ENCODE results near the gene C17orf113.
A peak's percentile ranks its signal among the peaks of the same experiment; 100 is the strongest.

Gene C17orf113

DNA sequence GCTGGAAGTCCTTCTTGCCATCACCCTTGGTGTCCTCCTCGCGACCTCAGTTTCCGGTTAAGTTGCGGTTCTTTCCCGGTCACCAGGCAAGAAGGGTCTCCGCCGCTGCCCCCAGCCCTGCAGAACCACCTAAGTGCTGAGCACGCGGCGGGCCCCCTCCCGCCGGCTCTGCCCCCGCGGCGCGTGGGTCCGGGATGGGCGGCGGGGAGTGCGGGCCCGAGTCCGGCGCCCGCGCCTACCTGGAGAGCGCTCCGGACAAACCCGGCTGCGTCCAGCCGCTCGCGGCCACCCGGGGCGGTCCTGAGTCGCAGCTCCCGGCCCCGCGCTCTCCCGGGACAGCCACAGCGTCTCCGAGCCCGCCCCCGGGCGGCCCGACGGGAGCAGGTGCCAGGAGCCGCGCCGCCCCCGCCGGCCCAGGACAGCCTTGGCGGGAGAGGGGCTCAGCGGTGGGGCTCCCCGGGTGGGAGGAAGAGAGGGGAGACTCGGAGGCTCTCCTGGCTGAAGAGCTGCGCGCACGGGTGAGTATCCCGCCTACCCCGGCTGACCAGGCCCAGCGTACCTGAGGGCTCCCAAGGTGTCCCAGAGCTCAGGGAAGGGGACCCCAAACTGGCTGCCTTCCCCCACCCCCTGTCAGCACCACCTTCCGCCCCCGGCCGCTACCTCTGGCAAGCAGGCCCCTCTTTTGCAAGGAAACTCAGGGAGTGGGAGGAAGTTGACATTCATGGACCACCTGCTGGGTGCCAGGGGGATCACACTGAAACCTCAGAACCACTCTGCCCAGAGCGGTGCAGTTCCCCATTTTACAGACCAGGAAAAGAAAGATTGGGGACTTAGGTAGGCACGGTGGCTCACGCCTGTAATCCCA, 22.2 kb upstream of the C17orf113 start:
- DNase-seq (ENCODE audit: low read depth in 2 of 2) = no peak

DNA sequence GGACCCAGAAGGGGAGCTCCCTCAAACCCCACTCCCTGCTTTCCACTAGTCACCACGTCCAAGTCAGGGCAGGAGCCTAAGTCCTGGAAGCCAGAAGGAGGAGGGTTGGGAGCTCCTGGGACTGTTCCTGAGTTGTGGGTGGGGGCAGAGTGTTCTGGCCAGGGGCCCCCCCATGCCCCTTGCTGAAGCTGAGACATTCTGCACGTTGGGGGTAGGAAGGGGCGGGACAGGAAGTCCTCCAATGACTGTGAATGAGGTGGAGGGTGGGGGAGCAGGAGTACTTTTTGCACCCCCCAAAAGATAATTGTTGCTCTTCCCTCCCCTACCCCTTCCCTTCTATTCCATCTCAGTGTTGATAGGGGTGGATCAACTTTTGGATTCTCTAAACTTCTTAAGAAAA, 21.4 kb upstream of the C17orf113 start:
- no peak for DNase-seq (ENCODE audit: low read depth in 2 of 2)

GRCh38 chr17:42068979-42069378, 18.6 kb upstream of the C17orf113 start:
- DNase-seq (ENCODE audit: low read depth in 2 of 2) = no peak

DNA sequence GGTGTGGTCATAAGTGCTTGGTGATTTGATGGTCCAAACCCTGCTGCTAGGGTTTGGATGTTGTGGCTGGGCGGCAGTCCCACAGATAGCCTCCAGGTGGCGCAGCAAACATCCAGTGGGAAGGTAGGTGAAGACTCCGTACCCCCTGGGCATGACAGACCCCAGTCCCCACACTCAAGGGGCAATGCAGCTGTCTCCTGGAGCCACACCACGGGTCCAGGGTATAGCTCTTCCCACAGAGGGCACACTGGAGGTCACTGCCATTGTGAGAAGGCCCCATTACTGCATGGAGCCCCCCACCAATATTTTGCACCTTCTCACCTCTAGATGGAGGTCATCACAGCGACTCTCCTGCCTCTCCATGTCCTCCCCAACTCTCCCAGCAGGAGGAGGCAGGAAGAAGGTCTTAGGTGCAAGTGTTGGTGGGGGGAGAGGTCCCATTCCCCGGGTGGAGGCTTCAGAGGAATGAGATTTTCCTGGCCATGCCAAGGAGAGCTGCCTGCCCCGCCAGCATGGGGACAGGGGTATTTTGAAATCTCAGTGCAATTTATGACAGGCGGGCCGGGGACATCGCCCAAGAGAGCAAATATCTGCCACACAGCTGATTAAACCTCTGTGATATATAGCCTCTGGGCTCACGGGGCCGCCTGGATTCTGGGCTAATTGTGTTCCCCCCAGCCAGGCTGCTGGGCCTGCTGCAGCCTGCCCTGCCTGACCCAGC, 17.1 kb upstream of the C17orf113 start:
- peak in 1 of 2 donors; percentile 40 for DNase-seq (ENCODE audit: low read depth in 2 of 2)

DNA sequence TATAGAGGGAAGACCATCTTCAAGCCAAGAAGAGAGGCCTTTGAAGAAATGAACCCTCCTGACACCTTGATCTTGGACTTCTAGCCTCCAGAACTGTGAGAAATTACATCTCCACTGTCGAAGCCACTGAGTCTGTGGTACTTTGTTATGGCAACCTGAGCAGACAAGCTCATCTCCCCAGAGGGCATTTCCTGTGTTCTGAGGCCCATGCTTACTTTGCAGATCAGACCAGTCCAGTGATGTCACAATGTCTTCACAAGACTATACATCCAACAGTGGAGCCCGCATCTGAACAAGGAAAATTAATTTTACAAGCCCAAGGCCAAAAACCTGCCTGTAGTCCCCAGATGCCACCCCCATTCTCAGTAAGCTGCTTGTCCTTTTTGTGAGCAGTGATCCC, 14.8 kb upstream of the C17orf113 start:
- DNase-seq (ENCODE audit: low read depth in 2 of 2) = no peak

- no peak for DNase-seq (ENCODE audit: low read depth in 2 of 2)
Observed at GRCh38 chr17:42062681-42063080, 12.3 kb upstream of the C17orf113 start.

DNA sequence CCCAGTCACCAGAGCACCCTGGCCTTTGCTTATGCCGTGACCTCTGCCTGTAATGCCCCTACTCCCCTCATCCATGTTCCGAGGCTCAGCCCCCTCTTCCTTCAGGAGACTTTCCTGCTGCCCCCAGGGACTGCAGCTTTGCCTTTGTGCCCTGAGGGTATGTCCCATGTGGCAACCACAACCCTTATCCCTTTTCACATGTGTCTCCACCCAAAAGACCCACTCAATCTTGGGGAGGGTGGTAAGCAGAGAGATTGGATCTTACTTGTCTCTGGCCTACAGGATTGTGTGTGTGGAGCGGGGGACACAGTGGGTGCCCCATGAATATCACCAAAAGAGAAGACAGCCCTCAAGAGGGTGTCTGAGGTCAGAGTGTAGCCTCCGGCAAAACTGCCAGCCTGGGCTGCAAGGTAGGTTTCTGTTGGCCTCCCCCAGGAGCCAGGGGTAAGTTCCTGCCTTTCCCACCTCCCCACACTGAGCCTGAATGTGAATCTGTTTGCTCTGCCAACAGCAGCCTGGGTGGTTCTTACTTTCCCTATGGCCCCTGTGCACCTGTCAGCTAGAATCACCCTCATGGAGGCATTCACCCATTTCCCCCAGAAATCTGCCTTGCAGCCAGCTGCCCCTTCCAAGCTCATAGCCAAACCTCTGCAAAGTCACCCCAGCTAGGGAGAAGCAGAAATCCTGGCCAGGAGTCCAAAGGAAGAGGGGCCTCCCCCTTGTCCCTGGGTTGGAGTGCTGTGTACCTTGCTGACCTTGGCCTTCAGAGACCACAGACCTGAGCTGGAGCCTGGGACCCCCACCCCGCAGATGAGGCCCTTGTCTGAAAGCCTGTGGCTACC, 11.5 kb upstream of the C17orf113 start:
- no peak for DNase-seq (ENCODE audit: low read depth in 2 of 2)

- DNase-seq (ENCODE audit: low read depth in 2 of 2) = no peak
Observed at GRCh38 chr17:42060231-42060630, 9.8 kb upstream of the C17orf113 start.

DNA sequence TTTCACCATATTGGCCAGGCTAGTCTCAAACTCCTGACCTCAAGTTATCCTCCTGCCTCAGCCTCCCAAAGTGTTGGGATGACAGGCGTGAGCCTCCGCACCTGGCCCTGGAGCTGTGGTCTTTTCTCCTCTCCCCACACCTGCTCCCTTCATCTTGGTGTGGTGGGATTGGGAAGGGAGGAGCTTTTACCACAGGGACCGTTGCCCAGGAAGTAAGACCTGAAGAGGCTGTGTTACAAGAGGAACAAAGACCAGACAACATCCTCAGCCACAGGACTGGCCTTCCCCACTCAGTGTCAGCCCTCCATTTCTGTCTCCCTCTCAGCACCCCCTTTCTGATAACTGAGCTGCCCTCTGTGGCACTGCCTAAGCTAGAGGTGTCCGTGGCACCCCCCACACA, 9.4 kb upstream of the C17orf113 start:
- no peak for DNase-seq (ENCODE audit: low read depth in 2 of 2)

- no peak for DNase-seq (ENCODE audit: low read depth in 2 of 2)
Observed at GRCh38 chr17:42058063-42058462, 7.7 kb upstream of the C17orf113 start.

DNA sequence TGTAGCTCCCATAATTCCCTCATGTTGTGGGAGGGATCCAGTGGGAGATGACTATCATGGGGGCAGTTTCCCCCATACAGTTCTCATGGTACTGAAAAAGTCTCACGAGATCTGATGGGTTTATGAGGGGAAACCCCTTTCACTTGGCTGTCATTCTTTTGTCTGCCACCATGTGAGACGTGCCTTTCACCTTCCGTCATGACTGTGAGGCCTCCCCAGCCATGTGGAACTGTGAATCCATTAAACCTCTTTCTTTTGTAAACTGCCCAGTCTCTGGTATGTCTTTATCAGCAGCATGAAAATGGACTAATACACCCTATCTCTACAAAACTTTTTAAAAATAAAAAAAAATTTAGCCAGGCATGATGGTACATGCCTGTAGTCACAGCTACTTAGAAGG, 6.2 kb upstream of the C17orf113 start:
- DNase-seq (ENCODE audit: low read depth in 2 of 2) = no peak

DNA sequence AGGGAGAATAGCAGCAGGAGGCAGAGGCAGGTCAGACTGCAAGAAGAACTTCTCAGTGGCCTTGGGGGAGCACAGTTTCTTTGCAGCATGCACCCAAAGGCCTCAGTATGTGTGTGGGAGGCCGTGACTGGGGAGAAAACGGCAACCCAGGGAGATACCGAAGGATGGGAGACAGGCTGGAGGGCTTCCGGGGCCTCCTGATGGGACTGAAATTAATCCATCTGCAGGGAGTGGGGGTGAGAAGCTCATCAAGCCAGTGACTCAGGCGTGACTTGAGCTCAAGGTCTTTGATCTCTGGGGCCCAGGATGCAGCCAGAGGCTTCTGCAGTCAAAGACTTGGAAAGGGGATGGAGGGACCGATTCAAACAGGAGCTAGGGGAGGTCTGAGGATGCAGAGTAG, 5.1 kb upstream of the C17orf113 start:
- no peak for DNase-seq (ENCODE audit: low read depth in 2 of 2)

DNA sequence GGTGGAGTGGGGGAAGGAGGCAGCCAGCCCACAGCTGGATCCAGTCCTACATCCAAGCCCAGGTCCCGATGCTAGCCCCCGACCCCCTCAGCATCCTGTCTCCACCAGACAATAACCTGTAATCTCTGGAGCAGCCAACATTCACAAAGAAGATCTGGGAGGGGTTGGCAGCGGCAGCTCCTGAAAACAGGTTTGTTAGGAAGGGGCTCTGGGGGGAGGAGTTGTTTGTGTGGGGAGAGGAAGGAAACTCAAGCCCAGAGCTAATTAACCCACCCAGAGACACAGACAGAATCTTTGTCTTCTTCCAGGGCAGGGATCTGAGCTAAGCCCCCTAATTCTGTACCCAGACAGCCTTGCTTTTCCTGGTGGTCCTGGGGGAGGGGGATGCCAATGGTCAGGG, 4.6 kb upstream of the C17orf113 start:
- DNase-seq (ENCODE audit: low read depth in 2 of 2) = no peak

GRCh38 chr17:42053731-42054500, 3.5 kb upstream of the C17orf113 start:
- no peak for DNase-seq (ENCODE audit: low read depth in 2 of 2)

DNA sequence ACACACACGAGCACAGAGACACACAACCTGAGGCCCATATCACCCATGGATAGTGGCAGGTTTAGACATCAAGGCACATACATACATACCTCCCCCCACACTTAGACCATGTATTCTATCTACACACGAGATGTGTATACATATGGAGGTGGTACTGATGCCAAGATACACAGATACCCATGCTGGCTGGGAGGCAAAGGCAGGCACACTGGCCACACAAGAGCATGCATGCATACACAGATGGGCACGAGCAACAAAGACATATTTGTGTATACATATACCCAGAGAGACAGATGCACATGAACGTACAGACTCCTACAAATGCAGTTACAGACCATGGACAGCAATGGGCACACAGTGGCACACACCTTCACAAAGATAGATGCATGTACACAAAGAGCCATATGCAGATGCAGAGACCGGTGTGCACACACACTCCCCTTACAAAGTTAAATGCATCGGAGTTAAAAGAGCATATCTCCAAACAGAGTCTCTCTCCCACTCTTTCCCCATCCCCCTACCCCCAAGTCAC, 2.0 kb upstream of the C17orf113 start:
- DNase-seq (ENCODE audit: low read depth in 2 of 2) = no peak

DNA sequence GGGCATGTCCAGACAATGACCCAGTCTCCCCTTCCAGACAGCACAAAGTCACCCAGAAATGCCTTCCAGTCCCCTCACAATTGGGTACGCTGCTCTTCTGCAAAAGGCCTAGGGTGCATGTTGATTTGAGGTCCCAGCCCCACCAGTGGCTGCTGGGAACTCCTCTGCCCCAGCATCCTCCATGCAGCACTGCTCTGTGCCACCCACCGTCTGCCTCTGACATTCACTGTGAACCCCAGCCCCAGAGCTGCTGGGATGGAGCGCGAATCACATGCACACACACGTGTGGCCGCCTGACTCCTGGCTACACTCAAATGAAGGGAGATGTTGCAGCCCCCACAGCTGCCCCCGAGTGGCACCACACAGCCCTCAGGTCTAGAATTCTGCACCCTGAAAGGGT, 1.2 kb upstream of the C17orf113 start:
- no peak for DNase-seq (ENCODE audit: low read depth in 2 of 2)

- DNase-seq (ENCODE audit: low read depth in 2 of 2) = no peak
Observed at GRCh38 chr17:42051013-42051400, 606 bp upstream of the C17orf113 start.

DNA sequence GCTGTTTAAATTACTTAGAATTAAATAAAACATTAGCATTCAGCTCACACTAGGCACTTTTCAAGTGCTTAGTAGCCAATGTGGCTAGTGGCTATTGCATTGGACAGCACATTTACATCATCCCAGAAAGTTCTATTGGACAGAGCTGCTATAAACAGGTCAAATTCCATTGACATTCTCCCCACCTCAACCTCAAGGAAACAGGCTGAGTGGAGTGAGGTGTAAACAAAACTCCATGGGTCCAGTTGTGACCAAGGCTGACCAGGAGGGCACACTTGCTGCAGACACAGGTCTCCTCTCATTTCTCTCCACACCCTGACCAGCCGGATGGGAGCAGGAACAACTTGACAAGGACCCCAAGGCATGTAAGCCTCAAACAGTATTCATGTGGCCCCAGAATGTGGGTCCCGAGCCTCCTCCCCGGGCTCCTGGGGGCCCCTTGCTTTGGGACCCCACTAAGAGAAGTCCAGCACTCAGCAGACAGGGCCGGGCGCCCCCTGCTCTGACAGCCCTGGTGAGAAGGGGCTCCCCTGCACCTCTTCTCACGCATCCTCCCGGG, 488 bp downstream of the C17orf113 start:
- no peak for DNase-seq (ENCODE audit: low read depth in 2 of 2)

DNA sequence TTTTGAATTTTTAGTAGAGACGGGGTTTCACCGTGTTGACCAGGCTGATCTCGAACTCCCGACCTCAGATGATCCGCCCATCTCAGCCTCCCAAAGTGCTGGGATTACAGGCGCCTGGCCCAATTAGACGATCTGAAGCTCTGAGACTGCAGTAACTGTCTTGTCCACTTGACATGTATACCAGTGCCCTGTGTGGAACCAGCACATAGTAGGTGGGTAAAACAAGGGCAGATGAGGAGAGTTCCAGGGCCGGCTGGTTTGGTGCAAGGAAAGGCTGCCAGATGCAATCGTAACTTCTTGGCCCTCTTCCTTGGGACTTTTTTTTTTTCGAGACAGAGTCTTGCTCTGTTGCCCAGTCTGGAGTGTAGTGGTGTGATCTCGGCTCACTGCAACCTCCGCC, 3.1 kb downstream of the C17orf113 start:
- DNase-seq (ENCODE audit: low read depth in 2 of 2) = no peak

DNA sequence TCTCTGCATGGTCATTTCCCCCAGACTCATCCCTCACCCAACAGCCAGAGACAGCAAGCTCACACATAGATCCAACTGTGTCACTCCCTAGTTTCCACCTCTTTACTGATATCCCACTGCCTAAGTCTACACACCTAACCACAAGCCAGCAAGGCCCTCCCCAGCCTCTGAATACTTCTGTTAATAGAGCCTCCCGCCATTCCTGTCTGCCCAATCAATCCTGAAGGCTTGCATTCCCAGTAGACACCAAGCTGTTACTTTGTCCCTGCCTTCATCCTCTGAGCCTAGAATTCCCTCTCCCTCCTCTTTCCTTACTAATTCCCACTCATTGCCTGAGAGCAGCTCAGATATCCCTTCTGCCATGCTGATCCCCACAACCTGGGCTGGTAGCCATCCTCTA, 4.7 kb downstream of the C17orf113 start:
- no peak for DNase-seq (ENCODE audit: low read depth in 2 of 2)
